ENCODE measurements around the gene HTATSF1.

Gene HTATSF1

DNA sequence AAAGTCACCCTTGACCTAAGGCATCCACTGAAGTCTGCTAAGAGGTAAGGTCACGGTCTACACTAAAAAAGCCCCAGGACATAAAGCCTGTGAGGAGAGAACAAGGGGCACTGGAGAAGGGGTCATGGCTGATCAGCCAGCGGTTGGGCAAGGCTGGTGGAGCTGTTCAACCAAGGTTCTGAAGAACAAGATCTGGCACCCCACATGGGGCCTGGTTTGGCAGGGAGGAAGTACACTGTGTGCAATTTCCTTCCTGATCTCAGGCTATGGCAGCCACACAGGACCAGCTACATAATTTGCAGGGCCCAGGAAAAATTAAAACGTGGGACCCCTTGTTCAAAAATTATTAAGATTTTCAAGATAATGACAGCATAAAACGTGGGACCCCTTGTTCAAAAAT lies 23.7 kb upstream of the HTATSF1 start:
- Histone ChIP-seq H3K23ac (ENCODE audit: low read length in 2 of 2) (no peak overlapping the region), H2AFZ (ENCODE audit: low read depth, low read length) (no peak overlapping the region), H3K4ac (ENCODE audit: low read depth in 1 of 2, low read length in 2 of 2) (no peak overlapping the region), H2BK5ac (ENCODE audit: low read depth, low read length, poor library complexity, severe bottlenecking) (no peak overlapping the region), H3K4me1 (ENCODE audit: control insufficient read depth, insufficient read depth, low read depth, low read length) (no peaks in the 10 kb centered on the region), H4K8ac (ENCODE audit: low read length) (no peak overlapping the region), H2BK15ac (ENCODE audit: low read depth, poor library complexity, severe bottlenecking) (no peak overlapping the region), H2AK5ac (ENCODE audit: low read length, severe bottlenecking) (no peak overlapping the region), H3K9me3 (ENCODE audit: control insufficient read depth, low read length) (no peaks in the 10 kb centered on the region), H3K79me1 (replicated peaks; ENCODE audit: low read length, poor library complexity, severe bottlenecking) (no peaks in the 10 kb centered on the region), H4K91ac (ENCODE audit: low read length) (no peak overlapping the region), H3K9ac (ENCODE audit: low read length) (no peak overlapping the region), H3K4me3 (ENCODE audit: insufficient read depth in 1 of 2, low read depth in 1 of 2, low read length in 2 of 2) (no peak overlapping the region), H3K27me3 (ENCODE audit: control insufficient read depth in 1 of 2, insufficient read depth in 1 of 2, low read length in 2 of 2) (peaks cover 0 to 26% of the 10 kb centered on the region in 2 experiments), H3K18ac (ENCODE audit: low read depth in 1 of 2, low read length in 2 of 2) (no peak overlapping the region), H2BK120ac (ENCODE audit: low read depth, low read length) (no peak overlapping the region), H3K27ac (ENCODE audit: low read length, poor library complexity, severe bottlenecking) (no peak overlapping the region), H3K36me3 (ENCODE audit: control insufficient read depth in 1 of 2, insufficient read depth in 2 of 2, low read depth in 1 of 2, low read length in 2 of 2) (no peaks in the 10 kb centered on the region), H2BK12ac (ENCODE audit: low read length in 2 of 2) (no peak overlapping the region), H3K14ac (ENCODE audit: low read length in 2 of 2) (no peak overlapping the region), H3K4me2 (ENCODE audit: low read length, poor library complexity, severe bottlenecking) (no peak overlapping the region)
- 82% methylated on average over 2 of the region's 4 CpGs for WGBS
- no peak for DNase-seq

DNA sequence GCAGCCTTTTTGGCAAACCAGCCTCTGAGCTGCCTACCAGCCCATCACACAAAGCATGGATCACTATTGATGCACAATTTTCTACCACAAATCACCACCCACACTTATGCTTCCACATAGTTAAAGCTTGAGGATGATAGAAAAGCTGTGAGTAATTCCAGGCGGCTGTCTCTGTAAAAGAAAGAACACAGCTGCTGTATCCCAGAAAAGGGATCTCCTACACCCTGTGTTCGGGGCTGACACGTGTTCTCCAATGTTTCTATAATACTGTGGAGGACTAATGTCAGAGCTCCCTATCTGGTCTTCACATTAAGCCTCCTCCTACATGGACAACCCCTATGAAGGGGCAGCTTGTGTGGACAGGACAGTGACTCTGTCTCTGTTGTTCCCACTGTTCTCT lies 22.2 kb upstream of the HTATSF1 start:
- Histone ChIP-seq H2BK5ac (ENCODE audit: low read depth, low read length, poor library complexity, severe bottlenecking) (no peak overlapping the region), H3K4ac (ENCODE audit: low read depth in 1 of 2, low read length in 2 of 2) (no peak overlapping the region), H3K27ac (ENCODE audit: low read length, poor library complexity, severe bottlenecking) (no peak overlapping the region), H2BK12ac (ENCODE audit: low read length in 2 of 2) (no peak overlapping the region), H4K8ac (ENCODE audit: low read length) (no peak overlapping the region), H3K36me3 (ENCODE audit: control insufficient read depth in 1 of 2, insufficient read depth in 2 of 2, low read depth in 1 of 2, low read length in 2 of 2) (no peaks in the 10 kb centered on the region), H3K4me2 (ENCODE audit: low read length, poor library complexity, severe bottlenecking) (no peak overlapping the region), H3K14ac (ENCODE audit: low read length in 2 of 2) (no peak overlapping the region), H2BK120ac (ENCODE audit: low read depth, low read length) (no peak overlapping the region), H3K9ac (ENCODE audit: low read length) (no peak overlapping the region), H3K18ac (ENCODE audit: low read depth in 1 of 2, low read length in 2 of 2) (no peak overlapping the region), H3K79me1 (replicated peaks; ENCODE audit: low read length, poor library complexity, severe bottlenecking) (no peaks in the 10 kb centered on the region), H3K27me3 (ENCODE audit: control insufficient read depth in 1 of 2, insufficient read depth in 1 of 2, low read length in 2 of 2) (peaks cover 0 to 29% of the 10 kb centered on the region in 2 experiments), H2BK15ac (ENCODE audit: low read depth, poor library complexity, severe bottlenecking) (no peak overlapping the region), H3K9me3 (ENCODE audit: control insufficient read depth, low read length) (no peaks in the 10 kb centered on the region), H4K91ac (ENCODE audit: low read length) (no peak overlapping the region), H3K4me3 (ENCODE audit: insufficient read depth in 1 of 2, low read depth in 1 of 2, low read length in 2 of 2) (no peak overlapping the region), H2AK5ac (ENCODE audit: low read length, severe bottlenecking) (no peak overlapping the region), H3K23ac (ENCODE audit: low read length in 2 of 2) (no peak overlapping the region), H3K4me1 (ENCODE audit: control insufficient read depth, insufficient read depth, low read depth, low read length) (no peaks in the 10 kb centered on the region), H2AFZ (ENCODE audit: low read depth, low read length) (no peak overlapping the region)
- no peak for DNase-seq
- WGBS: 28% methylated on average over 2 of the region's 3 CpGs

DNA sequence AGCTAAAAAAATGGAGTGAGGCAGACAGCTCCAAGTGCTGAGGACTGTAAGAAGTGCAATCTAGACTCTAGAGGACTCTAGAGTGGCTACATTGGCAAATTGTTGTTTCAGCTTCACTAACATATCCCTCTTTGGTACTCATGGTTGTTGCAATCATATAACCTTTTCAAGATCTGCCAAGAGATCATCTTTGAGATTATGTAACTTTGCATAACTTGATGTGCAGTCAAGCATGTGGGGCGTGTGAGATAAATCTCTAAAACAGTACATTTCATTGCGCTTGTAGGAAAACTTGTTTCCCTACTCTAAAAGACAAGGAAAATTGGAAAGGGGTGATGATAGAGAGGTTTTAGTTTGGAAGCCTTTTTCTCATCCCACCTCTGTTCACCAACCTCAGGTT lies 20.9 kb upstream of the HTATSF1 start:
- Histone ChIP-seq H3K79me1 (replicated peaks; ENCODE audit: low read length, poor library complexity, severe bottlenecking) (no peaks in the 10 kb centered on the region), H3K9ac (ENCODE audit: low read length) (no peak overlapping the region), H3K18ac (ENCODE audit: low read depth in 1 of 2, low read length in 2 of 2) (no peak overlapping the region), H2AK5ac (ENCODE audit: low read length, severe bottlenecking) (no peak overlapping the region), H2AFZ (ENCODE audit: low read depth, low read length) (no peak overlapping the region), H3K4me3 (ENCODE audit: insufficient read depth in 1 of 2, low read depth in 1 of 2, low read length in 2 of 2) (no peak overlapping the region), H3K23ac (ENCODE audit: low read length in 2 of 2) (no peak overlapping the region), H2BK12ac (ENCODE audit: low read length in 2 of 2) (no peak overlapping the region), H3K14ac (ENCODE audit: low read length in 2 of 2) (no peak overlapping the region), H4K8ac (ENCODE audit: low read length) (no peak overlapping the region), H3K4me2 (ENCODE audit: low read length, poor library complexity, severe bottlenecking) (no peak overlapping the region), H3K27me3 (ENCODE audit: control insufficient read depth in 1 of 2, insufficient read depth in 1 of 2, low read length in 2 of 2) (peaks cover 0 to 34% of the 10 kb centered on the region in 2 experiments), H2BK120ac (ENCODE audit: low read depth, low read length) (no peak overlapping the region), H3K4ac (ENCODE audit: low read depth in 1 of 2, low read length in 2 of 2) (no peak overlapping the region), H2BK5ac (ENCODE audit: low read depth, low read length, poor library complexity, severe bottlenecking) (no peak overlapping the region), H3K27ac (ENCODE audit: low read length, poor library complexity, severe bottlenecking) (no peak overlapping the region), H4K91ac (ENCODE audit: low read length) (no peak overlapping the region), H2BK15ac (ENCODE audit: low read depth, poor library complexity, severe bottlenecking) (no peak overlapping the region), H3K9me3 (ENCODE audit: control insufficient read depth, low read length) (no peaks in the 10 kb centered on the region), H3K4me1 (ENCODE audit: control insufficient read depth, insufficient read depth, low read depth, low read length) (no peaks in the 10 kb centered on the region), H3K36me3 (ENCODE audit: control insufficient read depth in 1 of 2, insufficient read depth in 2 of 2, low read depth in 1 of 2, low read length in 2 of 2) (no peaks in the 10 kb centered on the region)
- no CpG with 5 or more reads among the region's 2 CpGs for WGBS
- DNase-seq: no peak

DNA sequence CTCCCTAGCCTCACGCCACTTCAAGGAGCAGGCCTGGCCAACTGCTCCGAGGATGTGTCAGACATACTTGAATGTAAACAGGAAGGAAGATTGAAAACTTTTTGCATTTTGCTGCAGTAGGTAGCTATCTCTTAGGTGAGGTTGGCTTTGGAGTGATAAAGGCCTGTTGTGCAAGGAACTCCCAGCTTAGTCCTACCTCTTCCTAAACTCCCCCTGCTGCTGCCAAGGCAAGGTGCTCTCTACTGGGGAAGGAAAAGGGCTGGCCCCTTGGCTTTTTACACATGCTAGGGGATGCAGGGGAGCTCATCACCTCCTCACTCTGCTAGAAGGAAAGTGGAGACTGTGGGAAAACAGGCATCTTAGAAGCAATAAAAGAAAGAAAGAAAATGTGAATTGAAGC lies 20.4 kb upstream of the HTATSF1 start:
- Histone ChIP-seq H3K9ac (ENCODE audit: low read length) (no peak overlapping the region), H3K79me1 (replicated peaks; ENCODE audit: low read length, poor library complexity, severe bottlenecking) (no peaks in the 10 kb centered on the region), H2BK12ac (ENCODE audit: low read length in 2 of 2) (no peak overlapping the region), H3K9me3 (ENCODE audit: control insufficient read depth, low read length) (no peaks in the 10 kb centered on the region), H3K4ac (ENCODE audit: low read depth in 1 of 2, low read length in 2 of 2) (no peak overlapping the region), H3K23ac (ENCODE audit: low read length in 2 of 2) (no peak overlapping the region), H3K4me2 (ENCODE audit: low read length, poor library complexity, severe bottlenecking) (no peak overlapping the region), H2AFZ (ENCODE audit: low read depth, low read length) (no peak overlapping the region), H4K91ac (ENCODE audit: low read length) (no peak overlapping the region), H2BK5ac (ENCODE audit: low read depth, low read length, poor library complexity, severe bottlenecking) (no peak overlapping the region), H4K8ac (ENCODE audit: low read length) (no peak overlapping the region), H2BK120ac (ENCODE audit: low read depth, low read length) (no peak overlapping the region), H3K18ac (ENCODE audit: low read depth in 1 of 2, low read length in 2 of 2) (no peak overlapping the region), H3K4me1 (ENCODE audit: control insufficient read depth, insufficient read depth, low read depth, low read length) (no peaks in the 10 kb centered on the region), H3K36me3 (ENCODE audit: control insufficient read depth in 1 of 2, insufficient read depth in 2 of 2, low read depth in 1 of 2, low read length in 2 of 2) (no peaks in the 10 kb centered on the region), H2BK15ac (ENCODE audit: low read depth, poor library complexity, severe bottlenecking) (no peak overlapping the region), H3K27me3 (ENCODE audit: control insufficient read depth in 1 of 2, insufficient read depth in 1 of 2, low read length in 2 of 2) (peaks cover 0 to 31% of the 10 kb centered on the region in 2 experiments), H3K27ac (ENCODE audit: low read length, poor library complexity, severe bottlenecking) (no peak overlapping the region), H2AK5ac (ENCODE audit: low read length, severe bottlenecking) (no peak overlapping the region), H3K14ac (ENCODE audit: low read length in 2 of 2) (no peak overlapping the region), H3K4me3 (ENCODE audit: insufficient read depth in 1 of 2, low read depth in 1 of 2, low read length in 2 of 2) (no peak overlapping the region)
- no peak for DNase-seq
- WGBS: 40% methylated on average over 1 of the region's 2 CpGs

All from mesenchymal stem cell (in vitro differentiated cells and primary cell).